CD4-positive, alpha-beta T cell (primary cell): ENCODE data around the gene CSTPP1. TPM values are rescaled to one million over a fixed set of nuclear protein-coding genes. Genes with fewer than 3 reads are reported as not detected.

Source experiments
- ATAC-seq: fragments of 200-7000 bp; cut with Tn5 transposase; one replicate; pipeline ENCODE4 v1.10.0; 2022; ENCODE audit warnings: mild to moderate bottlenecking; ENCODE audit not compliant: poor library complexity
- CTCF ChIA-PET: fragments of 350-600 bp; sonication (Branson Sonifier 250); formaldehyde crosslinking; loops from one replicate; lab custom pipeline; 2021; ENCODE audit warnings: antibody characterized with exemption, inconsistent platforms; lab: Charles Lee
- POLR2A ChIA-PET: fragments of 350-600 bp; sonication (Branson Sonifier 250); formaldehyde crosslinking; loops from one replicate; lab custom pipeline; 2021; ENCODE audit warnings: antibody characterized with exemption, inconsistent platforms; lab: Charles Lee
- DNase-seq, 14 experiments: peaks; one replicate each; pipeline ENCODE4 v3.0.0-alpha.2; 2013 to 2020; ENCODE audit warnings: mixed read lengths in 2 of 14
- H3K27ac ChIP-seq, 2 donors: one replicate each; pipeline versions ENCODE4 v1.5.1 to v1.7.0; 2013; ENCODE audit warnings: low read length in 2 of 2, low read depth in 1 of 2, mild to moderate bottlenecking in 1 of 2
- H3K27me3 ChIP-seq, 2 experiments: 1 replicate in 1 of 2; 2 replicates in 1 of 2; pipeline versions ENCODE4 v1.6.1 to v1.7.0; 2013; ENCODE audit warnings: low read length in 2 of 2, control low read depth in 1 of 2, mild to moderate bottlenecking in 1 of 2, moderate library complexity in 1 of 2; ENCODE audit not compliant: insufficient read depth in 2 of 2, control insufficient read depth in 1 of 2
- H3K36me3 ChIP-seq: one replicate; pipeline ENCODE4 v1.6.1; 2013; ENCODE audit warnings: low read length, control low read depth; ENCODE audit not compliant: insufficient read depth
- H3K4me1 ChIP-seq: one replicate; pipeline ENCODE4 v1.6.1; 2013; ENCODE audit warnings: low read length, control low read depth; ENCODE audit not compliant: insufficient read depth
- H3K4me3 ChIP-seq: one replicate; pipeline ENCODE4 v1.5.1; 2013; ENCODE audit warnings: mild to moderate bottlenecking, low read length, moderate library complexity
- H3K9me3 ChIP-seq, 2 experiments: 1 replicate in 1 of 2; 2 replicates in 1 of 2; pipeline versions ENCODE4 v1.6.1 to v1.7.0; 2013; ENCODE audit warnings: low read length in 2 of 2, mild to moderate bottlenecking in 2 of 2, control low read depth in 1 of 2, moderate library complexity in 1 of 2; ENCODE audit not compliant: control insufficient read depth in 1 of 2, insufficient read depth in 1 of 2
- H3K27ac Mint-ChIP-seq: one replicate; pipeline ENCODE4 v1.8.0; 2020; ENCODE audit warnings: mixed read lengths
- H3K27me3 Mint-ChIP-seq: one replicate; pipeline ENCODE4 v1.8.0; 2021; ENCODE audit warnings: mixed read lengths
- H3K36me3 Mint-ChIP-seq: one replicate; pipeline ENCODE4 v1.8.0; 2021; ENCODE audit warnings: low read depth, mixed read lengths
- H3K4me1 Mint-ChIP-seq: one replicate; pipeline ENCODE4 v1.8.0; 2021; ENCODE audit warnings: low read depth, mixed read lengths
- H3K4me3 Mint-ChIP-seq: one replicate; pipeline ENCODE4 v1.8.0; 2020; ENCODE audit warnings: mild to moderate bottlenecking, mixed read lengths
- H3K9me3 Mint-ChIP-seq: one replicate; pipeline ENCODE4 v1.8.0; 2020; ENCODE audit warnings: mixed read lengths
- CTCF ChIP-seq: fragments of 200-600 bp; IDR thresholded peaks from one replicate; pipeline ENCODE4 v1.8.0; 2022; ENCODE audit warnings: antibody characterized with exemption, mild to moderate bottlenecking
- intact Hi-C, 2 experiments: fragments of 100-400 bp; cut with DNase I in 1 of 2; cut with micrococcal nuclease in 1 of 2; formaldehyde crosslinking; loops; one replicate each; pipeline versions ENCODE4 v1.15.1 to v1.9.0; 2023 to 2025; cut with DNase I, micrococcal nuclease
- total RNA-seq, 174 experiments: library from RNA in 2 of 174; stranded (reverse) in 2 of 174; gene quantifications; one replicate each; pipeline ENCODE4 v1.2.3 and lab custom pipeline; 2021 to 2026

CSTPP1 gene
- total RNA-seq, 2 experiments from 2014 or later = 6.6 to 7.3 TPM

GRCh38 chr11:46902694-46903093 is 33.9 kb upstream of the CSTPP1 start:
- Histone ChIP-seq H3K4me1 (no peaks in the 10 kb centered on the region), H3K9me3 (no peaks in the 10 kb centered on the region), H3K27ac (no peak overlapping the region), H3K36me3 (no peaks in the 10 kb centered on the region), H3K27me3 (no peaks in the 10 kb centered on the region), H3K4me3 (no peak overlapping the region)
- ATAC-seq (no peak), DNase-seq (no peak)
- peaks cover 5% of the 10 kb centered on the region for H3K4me1 Mint-ChIP-seq
- ChIA-PET POLR2A (no interaction called here), CTCF (no interaction called here)
- H3K27me3 Mint-ChIP-seq = peaks cover 5% of the 10 kb centered on the region
- no peak for TF ChIP-seq CTCF
- intact Hi-C loops = no loop called here
- no peak overlapping the region for H3K27ac Mint-ChIP-seq
- H3K36me3 Mint-ChIP-seq = no peaks in the 10 kb centered on the region
- no peak overlapping the region for H3K4me3 Mint-ChIP-seq
- no peaks in the 10 kb centered on the region for H3K9me3 Mint-ChIP-seq

DNA sequence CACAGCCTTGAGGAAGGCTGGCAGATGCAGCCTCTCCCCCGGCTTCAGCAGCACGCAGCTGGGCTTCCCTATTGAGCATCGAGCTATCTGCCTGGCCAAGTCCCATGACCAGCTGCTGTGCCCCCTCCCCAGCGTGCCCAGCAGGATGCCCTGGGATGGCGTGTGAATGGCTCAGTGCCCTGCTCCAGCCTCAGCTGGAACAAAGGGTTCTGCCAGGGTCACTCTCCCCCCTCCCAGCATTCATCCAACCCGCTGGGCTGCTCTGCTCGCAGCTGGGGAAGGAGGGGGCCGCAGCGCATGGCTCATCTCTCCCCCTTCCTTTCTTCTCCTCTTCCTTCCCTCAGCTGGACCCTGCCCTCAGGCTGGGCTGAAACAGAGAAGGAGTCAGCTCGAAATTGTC is 32.7 kb upstream of the CSTPP1 start:
- ChIA-PET POLR2A (no interaction called here), CTCF (no interaction called here)
- Histone ChIP-seq H3K36me3 (no peaks in the 10 kb centered on the region), H3K9me3 (no peaks in the 10 kb centered on the region), H3K27me3 (no peaks in the 10 kb centered on the region), H3K27ac (no peak overlapping the region), H3K4me1 (no peaks in the 10 kb centered on the region), H3K4me3 (no peak overlapping the region)
- Mint-ChIP-seq H3K9me3 (no peaks in the 10 kb centered on the region), H3K4me3 (no peak overlapping the region), H3K27me3 (peaks cover 13% of the 10 kb centered on the region), H3K36me3 (no peaks in the 10 kb centered on the region), H3K4me1 (peaks cover 5% of the 10 kb centered on the region), H3K27ac (no peak overlapping the region)
- TF ChIP-seq CTCF = no peak
- DNase-seq (no peak), ATAC-seq (no peak)
- intact Hi-C loops = no loop called here

- peaks cover 26% of the 10 kb centered on the region for H3K27me3 Mint-ChIP-seq
- no peak for TF ChIP-seq CTCF
- peaks cover 5% of the 10 kb centered on the region for H3K4me1 Mint-ChIP-seq
- no peak for DNase-seq
- H3K36me3 Mint-ChIP-seq = no peaks in the 10 kb centered on the region
- no peaks in the 10 kb centered on the region for H3K36me3 ChIP-seq
- intact Hi-C loops = no loop called here
- H3K27ac ChIP-seq = no peak overlapping the region
- no peak overlapping the region for H3K4me3 ChIP-seq
- no peaks in the 10 kb centered on the region for H3K4me1 ChIP-seq
- H3K9me3 Mint-ChIP-seq = no peaks in the 10 kb centered on the region
- peaks cover 0 to 2% of the 10 kb centered on the region in 2 experiments for H3K27me3 ChIP-seq
- no peak overlapping the region for H3K27ac Mint-ChIP-seq
- CTCF ChIA-PET = no interaction called here
- POLR2A ChIA-PET = no interaction called here
- H3K9me3 ChIP-seq = no peaks in the 10 kb centered on the region
- H3K4me3 Mint-ChIP-seq = no peak overlapping the region
- ATAC-seq = no peak
Measured at GRCh38 chr11:46905806-46906205, 30.8 kb upstream of the CSTPP1 start.
